ENCODE results near the gene SYT1. TPM values are rescaled to one million over a fixed set of nuclear protein-coding genes. Genes with fewer than 3 reads are reported as not detected.

The SYT1 gene
- total RNA-seq, 4 donors from 2014 or later = 1.4 to 4.1 (median 1.8) TPM

DNA sequence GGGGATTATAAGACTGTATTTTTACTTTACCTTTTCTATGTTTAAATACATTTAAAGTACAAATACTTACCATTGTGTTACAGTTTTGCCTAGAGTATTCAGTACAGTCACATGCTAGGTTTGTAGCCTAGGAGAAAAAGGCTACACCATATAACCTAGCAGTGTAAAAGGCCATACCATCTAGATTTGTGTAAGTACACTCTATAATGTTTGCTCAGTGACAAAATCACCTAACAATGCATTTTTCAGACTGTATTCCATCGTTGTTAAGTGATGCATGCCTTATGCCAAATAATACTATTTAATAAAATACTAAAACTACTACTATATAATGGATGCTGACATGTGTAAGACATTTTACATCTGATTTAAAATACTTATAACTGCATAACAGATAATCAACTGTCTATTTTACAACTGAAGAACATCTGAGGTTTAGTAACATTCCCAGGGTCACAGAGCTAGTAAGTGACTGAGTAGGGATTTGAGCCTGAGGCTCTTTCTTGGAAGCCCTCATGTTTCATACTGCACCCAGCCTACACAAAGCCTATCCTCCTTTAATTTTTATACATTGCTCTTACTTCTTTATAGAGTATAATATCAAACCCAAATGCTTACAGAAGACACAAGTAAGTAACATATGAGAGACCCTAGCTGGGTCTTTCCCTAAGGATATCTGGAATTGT is 296.8 kb downstream of the SYT1 start:
- no peak for DNase-seq
- H3K27ac ChIP-seq = no peak overlapping the region
- no peaks in the 10 kb centered on the region for H3K4me1 ChIP-seq
- H3K27me3 ChIP-seq = no peaks in the 10 kb centered on the region
- H3K36me3 ChIP-seq = no peaks in the 10 kb centered on the region
- H3K4me3 ChIP-seq = no peak overlapping the region
- H3K9me3 ChIP-seq = no peaks in the 10 kb centered on the region
- no peak for TF ChIP-seq POLR2A (IDR thresholded peaks at IDR 0.05)

- Histone ChIP-seq H3K27ac (no peak overlapping the region), H3K27me3 (no peaks in the 10 kb centered on the region), H3K9me3 (no peaks in the 10 kb centered on the region), H3K4me3 (no peak overlapping the region), H3K36me3 (no peaks in the 10 kb centered on the region), H3K4me1 (no peaks in the 10 kb centered on the region)
- no peak for TF ChIP-seq POLR2A (IDR thresholded peaks at IDR 0.05)
- TF ChIP-seq, protein P1, sequence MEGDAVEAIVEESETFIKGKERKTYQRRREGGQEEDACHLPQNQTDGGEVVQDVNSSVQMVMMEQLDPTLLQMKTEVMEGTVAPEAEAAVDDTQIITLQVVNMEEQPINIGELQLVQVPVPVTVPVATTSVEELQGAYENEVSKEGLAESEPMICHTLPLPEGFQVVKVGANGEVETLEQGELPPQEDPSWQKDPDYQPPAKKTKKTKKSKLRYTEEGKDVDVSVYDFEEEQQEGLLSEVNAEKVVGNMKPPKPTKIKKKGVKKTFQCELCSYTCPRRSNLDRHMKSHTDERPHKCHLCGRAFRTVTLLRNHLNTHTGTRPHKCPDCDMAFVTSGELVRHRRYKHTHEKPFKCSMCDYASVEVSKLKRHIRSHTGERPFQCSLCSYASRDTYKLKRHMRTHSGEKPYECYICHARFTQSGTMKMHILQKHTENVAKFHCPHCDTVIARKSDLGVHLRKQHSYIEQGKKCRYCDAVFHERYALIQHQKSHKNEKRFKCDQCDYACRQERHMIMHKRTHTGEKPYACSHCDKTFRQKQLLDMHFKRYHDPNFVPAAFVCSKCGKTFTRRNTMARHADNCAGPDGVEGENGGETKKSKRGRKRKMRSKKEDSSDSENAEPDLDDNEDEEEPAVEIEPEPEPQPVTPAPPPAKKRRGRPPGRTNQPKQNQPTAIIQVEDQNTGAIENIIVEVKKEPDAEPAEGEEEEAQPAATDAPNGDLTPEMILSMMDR (IDR thresholded peaks at IDR 0.05) = no peak
- DNase-seq = no peak
These were observed 297.7 kb downstream of the SYT1 start for GRCh38 chr12:79162147-79162772.

- no peak for DNase-seq
- H3K27me3 ChIP-seq = no peaks in the 10 kb centered on the region
- no peaks in the 10 kb centered on the region for H3K4me1 ChIP-seq
- TF ChIP-seq POLR2A (IDR thresholded peaks at IDR 0.05) = no peak
- TF ChIP-seq, protein P1 (IDR thresholded peaks at IDR 0.05) = no peak
- H3K27ac ChIP-seq = no peak overlapping the region
- H3K9me3 ChIP-seq = no peaks in the 10 kb centered on the region
- no peak overlapping the region for H3K4me3 ChIP-seq
- no peaks in the 10 kb centered on the region for H3K36me3 ChIP-seq
These were observed 298.4 kb downstream of the SYT1 start for GRCh38 chr12:79162948-79163347.

DNA sequence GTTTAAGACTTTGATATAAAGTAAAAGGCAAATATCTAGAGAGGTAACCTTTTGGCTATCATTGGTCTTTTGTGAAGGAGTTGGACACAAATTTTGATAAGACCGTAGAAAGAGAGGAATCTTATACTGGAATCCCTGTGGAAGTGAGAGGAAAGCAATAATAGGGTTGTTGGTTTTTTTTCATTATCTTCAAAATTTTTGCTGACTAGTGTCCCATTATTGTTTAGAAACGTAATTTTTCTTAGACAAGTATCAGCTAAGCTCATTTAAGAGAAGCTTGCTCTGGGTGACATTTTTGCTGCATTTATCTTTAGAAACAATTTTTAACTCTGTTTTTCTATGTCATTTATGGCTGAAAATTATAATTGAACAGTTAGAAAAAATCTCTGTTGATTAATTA is 300.3 kb downstream of the SYT1 start:
- H3K27ac ChIP-seq = no peak overlapping the region
- no peak for DNase-seq
- no peak overlapping the region for H3K4me3 ChIP-seq
- H3K4me1 ChIP-seq = no peaks in the 10 kb centered on the region
- H3K36me3 ChIP-seq = no peaks in the 10 kb centered on the region
- no peaks in the 10 kb centered on the region for H3K27me3 ChIP-seq
- TF ChIP-seq POLR2A (IDR thresholded peaks at IDR 0.05) = no peak
- no peaks in the 10 kb centered on the region for H3K9me3 ChIP-seq

DNA sequence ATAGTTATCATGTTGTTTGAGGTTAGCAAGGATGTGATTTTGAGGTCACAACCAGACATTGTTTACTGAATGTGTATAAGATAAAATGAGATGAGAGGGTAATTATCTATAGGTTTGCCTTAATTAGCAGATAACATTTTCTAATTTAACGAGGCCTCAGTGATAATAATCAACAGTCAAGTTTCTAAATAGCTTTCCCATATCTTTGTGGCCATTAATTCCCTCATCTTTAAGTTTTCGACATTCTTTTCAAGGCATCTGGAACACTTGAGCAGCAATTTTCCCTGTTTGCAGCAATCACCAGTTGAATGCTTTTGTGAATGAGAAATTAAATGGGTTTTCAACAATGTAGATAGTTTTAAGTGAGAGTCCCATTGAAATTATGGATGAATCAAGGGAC is 304.1 kb downstream of the SYT1 start:
- TF ChIP-seq, protein P1 (IDR thresholded peaks at IDR 0.05) = no peak
- TF ChIP-seq POLR2A (IDR thresholded peaks at IDR 0.05) = no peak
- Histone ChIP-seq H3K4me3 (no peak overlapping the region), H3K27ac (no peak overlapping the region), H3K27me3 (no peaks in the 10 kb centered on the region), H3K4me1 (no peaks in the 10 kb centered on the region), H3K9me3 (no peaks in the 10 kb centered on the region), H3K36me3 (no peaks in the 10 kb centered on the region)
- no peak for DNase-seq

DNA sequence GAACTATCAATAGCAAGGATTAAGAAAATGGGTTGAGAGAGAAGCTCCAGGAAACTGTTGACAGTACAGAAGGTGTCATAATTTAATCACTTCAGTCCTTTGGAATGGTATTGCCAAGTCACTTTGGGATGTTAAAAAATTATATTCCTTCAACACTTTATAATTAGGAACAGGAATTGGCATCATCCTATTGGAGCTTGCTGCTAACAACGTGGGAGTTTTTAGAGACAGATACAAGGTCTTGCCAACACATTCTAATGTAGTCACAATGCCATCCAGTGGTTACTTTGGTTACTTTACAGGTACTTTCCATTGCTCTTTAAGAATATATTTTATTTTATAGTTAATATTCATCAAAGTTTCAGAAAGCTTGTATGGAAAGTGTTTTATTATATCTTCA is 310.1 kb downstream of the SYT1 start:
- Histone ChIP-seq H3K27ac (no peak overlapping the region), H3K36me3 (no peaks in the 10 kb centered on the region), H3K4me1 (no peaks in the 10 kb centered on the region), H3K9me3 (no peaks in the 10 kb centered on the region), H3K27me3 (no peaks in the 10 kb centered on the region), H3K4me3 (no peak overlapping the region)
- TF ChIP-seq, protein P1 (IDR thresholded peaks at IDR 0.05) = peak in 4 of 6 experiments; percentile 20 to 48 (median 44)
- TF ChIP-seq POLR2A (IDR thresholded peaks at IDR 0.05) = no peak
- no peak for DNase-seq

All from Peyer's patch (tissue), 4 donors.